SW480 (cell line): ENCODE measurements around the gene FABP2.
"Not testable (repeated sequence)": the region's sequence is repeated elsewhere in the genome, so short reads cannot be mapped to it uniquely, and the experiment has no call there.

Experiments used
- DNase-seq: peaks from one replicate; pipeline ENCODE4 v3.0.0-alpha.2; 2016; ENCODE audit warnings: low spot score

The FABP2 gene

DNA sequence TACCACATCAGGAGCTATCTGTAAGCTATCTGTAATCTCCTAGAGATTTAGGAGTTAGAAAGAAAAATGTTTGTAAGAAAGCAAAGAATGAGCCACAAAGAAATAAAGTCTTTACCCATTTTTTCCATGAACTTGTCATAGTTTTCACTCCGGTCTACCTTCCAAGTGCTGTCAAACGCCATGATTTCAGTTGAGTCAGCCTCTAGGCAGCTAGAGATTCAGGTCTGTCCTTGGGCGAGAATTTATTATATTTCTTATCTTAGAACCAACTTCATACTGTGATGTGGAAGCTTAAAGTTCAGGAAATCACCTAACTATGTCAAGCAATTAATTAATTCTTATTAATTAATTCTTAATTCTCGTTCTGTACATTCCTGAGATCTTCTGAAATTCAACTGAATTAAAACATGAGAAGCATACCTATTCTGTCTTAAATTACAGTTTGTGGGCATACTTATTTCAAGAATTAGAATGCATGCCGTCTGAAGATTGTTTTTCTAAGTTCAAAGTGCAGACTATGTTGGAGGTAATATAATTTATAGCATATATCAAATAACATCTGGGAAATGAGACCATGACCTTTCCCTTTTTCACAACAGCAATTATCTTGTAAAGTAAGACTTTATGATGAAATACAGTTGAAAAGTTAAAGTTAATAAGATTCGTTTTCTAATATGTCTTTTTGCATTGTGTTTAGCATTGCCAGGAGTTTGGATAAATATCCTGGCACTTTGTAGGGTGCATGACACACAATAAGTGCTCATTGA lies at the start of gene FABP2:
FABP2 (minus strand) TSS at position 218 of the 767 bp plus-strand sequence; CDS start at position 182, 36 bp downstream.
- no peak for DNase-seq

DNA sequence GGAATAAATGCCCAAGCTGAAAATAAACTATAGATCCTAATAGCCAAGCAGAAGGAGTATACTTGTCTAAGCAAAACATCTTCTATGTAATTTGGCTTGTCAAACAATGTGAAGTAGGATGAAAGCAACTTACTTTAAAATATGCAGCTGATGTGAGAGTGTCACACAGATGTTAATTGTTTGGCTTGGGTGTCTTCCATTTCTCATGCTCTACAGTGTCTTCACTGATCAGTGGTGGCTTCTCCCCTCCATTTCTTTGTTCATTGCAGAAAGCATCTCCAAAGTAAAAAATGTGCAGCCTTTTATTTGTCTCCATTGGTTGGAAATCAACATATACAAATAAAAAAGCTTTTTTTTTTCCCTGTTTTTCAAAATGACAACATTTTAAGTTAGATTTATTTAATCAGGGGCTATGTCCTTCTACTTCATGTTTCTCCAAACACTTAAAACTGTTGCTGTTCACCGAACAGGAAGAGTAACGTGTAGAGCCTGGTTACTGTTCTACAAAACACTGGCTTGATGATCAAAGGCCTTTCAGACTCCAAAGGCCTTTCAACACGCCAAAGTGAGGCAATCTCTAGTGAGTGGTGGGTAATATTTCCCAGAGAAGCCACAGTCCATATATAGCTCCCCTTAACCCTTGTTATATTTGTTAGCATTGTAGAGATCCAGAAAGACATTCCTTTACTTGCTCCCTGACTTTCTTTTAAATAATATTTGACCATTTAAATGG lies 49.2 kb upstream of the FABP2 start:
- not testable (repeated sequence) for DNase-seq

DNA sequence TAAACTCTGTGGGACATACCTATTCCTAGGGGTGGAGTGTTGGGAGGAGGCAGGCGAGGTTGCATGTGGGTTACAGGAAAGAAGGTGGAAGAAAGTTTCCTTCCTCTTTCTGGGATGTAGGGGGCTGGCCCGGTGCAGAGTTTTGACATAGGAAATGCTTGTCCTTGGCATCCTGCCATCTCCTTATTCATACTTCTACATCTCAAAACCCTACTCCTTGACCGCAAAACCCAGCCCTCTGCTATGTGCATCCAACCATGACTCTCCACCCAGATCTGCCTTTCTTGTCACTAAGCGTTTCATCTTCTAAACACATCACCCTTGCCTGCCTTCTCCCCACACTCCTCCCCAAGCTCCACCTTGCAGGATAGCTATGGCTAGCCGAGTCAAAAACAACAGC lies 48.5 kb upstream of the FABP2 start:
- peak; percentile 29 for DNase-seq

DNA sequence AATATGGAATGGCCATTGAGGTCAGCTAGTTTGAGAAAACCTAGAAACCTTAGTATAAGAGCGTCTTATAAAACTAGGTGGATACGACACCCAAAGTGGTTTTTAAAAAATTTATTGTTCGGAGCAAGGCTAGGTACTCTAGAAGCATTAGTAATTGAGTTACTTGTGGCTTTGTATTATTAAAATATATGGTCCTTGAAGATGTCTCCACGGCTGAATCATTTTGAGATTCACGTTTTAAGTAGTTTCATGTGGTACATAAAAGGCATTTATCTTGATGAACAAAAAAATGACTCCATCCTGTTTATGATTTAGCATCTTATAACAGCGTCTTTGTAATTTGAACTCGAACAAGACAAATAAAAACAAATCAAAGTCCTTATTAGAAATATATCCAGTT lies 44.9 kb upstream of the FABP2 start:
- not testable (repeated sequence) for DNase-seq

DNA sequence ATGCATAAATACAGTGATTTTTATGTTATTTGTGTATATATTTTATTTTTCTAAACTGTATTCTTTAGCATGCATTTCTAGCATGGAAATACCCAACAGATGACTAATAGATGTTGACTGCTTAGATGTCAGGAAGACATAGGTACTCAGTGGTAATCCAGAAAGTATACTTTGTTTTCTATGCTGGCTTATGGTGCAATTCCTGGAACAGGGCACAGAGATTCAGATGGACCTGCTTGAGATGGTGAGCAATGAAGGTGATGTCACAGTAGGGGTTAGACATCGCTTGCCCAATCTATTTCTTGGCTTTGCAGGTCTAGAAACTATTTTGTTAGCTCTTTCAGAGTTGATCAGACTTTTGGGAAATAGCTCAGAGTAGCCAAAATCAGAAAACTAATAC lies 42.3 kb upstream of the FABP2 start:
- DNase-seq, result not testable (repeated sequence)

DNA sequence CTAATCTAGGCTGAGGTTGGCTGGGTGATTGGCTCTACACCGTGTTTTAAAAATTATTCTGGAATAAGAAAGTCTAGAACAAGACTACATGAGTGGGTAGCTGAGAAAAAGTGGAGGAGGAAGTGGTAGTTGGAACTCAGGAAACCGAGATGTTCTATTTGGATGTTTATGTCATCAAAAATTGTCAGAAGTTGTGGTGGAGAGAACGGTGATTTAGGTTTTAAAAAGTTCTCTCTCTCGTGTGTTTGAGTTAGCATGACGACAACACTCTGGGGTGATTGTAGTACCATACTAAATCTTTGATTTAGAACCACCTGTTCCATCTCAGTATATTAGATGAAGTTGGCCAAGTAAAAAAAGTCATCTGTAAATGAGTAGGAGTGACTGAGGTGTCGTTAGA lies 41.4 kb upstream of the FABP2 start:
- DNase-seq, result not testable (repeated sequence)

DNA sequence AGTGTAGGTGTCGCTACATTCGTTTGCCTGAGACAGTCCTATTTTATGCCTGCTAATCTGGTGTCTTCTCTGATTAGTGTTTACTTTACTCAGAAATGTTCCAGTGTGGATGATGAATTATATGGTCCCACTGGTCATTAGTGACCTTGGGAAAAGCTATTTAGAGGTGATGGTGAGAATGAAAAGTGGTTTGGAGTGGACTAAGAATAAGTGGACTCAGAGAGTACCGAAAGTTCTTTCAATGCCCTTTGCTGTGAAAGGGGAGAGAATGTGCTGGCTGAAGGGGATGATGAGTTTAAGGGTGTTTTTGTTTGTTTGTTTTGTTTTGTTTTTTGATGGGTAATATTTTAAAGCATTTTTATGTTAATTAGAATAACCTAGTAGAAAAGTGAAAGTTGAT lies 40.5 kb upstream of the FABP2 start:
- not testable (repeated sequence) for DNase-seq

DNA sequence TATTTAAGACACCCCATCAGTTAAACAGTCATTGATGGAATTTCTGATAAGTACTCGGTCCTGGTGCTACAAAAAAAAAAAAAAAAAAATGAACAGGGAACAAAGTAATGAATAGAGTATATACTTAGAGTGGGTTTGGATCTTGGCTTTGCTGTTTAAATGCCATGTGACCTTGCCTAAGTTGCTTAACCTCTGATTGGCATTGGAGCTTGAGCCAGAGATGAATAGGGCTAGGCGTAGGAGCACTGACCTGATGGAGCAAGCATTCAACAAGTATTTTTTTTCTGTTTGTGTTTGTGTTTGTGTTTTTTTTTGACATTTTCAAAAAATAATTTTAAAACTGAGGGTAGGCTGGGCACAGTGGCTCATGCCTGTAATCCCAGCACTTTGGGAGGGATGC lies 37.9 kb upstream of the FABP2 start:
- DNase-seq, result not testable (repeated sequence)

DNA sequence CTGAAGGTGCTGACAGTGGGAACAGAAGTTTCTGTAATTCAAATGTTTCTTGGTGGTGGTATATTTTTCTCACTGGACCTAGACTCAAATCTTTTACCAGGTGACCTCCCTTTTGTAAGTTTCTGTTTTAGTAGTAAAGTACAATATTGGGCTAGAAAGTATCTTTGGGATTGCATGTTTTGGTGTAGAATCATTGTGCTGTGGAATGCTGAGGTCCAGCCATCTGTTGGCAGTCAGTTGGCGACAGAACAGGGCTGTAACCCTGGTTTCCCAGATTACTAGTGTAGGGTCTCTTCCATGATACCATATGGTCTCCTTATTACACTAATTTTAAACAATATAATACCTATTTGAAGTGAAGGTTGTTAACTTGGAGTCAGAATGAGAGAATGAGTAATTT lies 34.9 kb upstream of the FABP2 start:
- not testable (repeated sequence) for DNase-seq

DNA sequence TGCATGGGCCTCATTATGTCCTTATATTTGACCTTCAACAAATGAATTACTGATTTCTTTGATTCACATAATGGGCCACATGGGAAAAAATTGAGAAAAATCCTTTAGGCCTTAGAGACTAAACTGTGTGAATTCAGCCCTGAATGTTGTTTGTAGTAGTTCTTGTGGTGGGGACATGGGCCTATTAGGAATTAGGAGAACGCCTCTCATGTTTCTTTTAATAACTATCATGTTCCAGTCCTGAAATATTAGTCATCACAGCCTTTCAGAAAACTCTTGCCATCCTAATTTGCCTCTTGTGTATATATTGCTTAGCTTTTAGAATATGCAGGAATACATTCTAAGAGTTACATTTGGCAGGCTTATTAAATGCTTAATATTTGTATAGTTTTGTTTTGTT lies 34.1 kb upstream of the FABP2 start:
- DNase-seq, result not testable (repeated sequence)

DNA sequence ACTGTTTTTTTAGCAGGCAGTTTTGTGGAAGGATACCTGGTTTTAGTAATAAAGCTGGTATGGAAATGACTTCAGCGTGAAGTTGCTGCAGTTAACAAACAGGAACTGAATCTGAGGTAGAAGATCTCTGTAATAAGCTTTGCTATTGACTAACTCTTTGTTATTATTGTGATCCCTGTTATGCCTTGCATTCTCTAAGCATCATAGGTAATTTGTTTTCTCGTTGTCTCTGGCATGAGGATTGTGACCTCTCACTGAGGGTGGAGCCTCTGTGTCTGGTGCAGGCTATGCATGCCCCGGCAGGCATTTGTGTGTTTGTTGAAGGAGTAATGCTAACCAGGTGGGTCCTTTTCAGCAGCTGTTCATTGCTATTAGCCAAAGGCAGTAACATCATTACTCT lies 31.4 kb upstream of the FABP2 start:
- not testable (repeated sequence) for DNase-seq

DNA sequence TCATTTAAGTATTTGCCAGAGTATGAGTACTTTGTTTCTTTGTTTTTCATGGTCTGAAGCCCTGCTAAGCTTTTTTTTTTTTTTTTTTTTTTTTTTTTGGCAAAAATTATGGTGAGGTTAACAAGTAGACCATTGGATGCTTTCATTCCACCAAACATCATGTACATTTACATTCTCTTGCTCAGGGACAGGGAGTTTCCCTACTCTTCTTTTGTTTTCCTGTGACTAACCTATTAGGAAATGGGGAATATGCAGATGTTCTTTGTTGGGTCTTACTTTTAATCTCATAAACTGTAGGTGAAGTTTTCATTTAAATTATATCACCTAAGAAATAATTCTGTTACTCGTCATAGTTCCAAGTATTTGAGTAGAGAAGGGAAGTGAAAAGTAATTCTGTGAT lies 26.2 kb upstream of the FABP2 start:
- not testable (repeated sequence) for DNase-seq

DNA sequence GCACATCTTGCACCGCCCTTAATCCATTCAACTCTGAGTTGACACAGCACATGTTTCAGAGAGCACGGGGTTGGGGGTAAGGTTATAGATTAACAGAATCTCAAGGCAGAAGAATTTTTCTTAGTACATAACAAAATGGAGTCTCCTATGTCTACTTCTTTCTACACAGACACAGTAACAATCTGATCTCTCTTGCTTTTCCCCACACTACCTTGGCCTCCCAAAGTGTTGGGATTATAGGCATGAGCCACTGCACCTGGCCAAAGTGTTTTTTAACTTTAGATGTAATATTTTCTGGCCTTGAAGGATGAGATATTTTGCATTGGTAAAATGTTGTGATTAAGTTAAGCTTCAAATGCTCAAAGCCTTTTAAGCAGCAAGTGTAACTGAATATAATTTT lies 21.4 kb upstream of the FABP2 start:
- DNase-seq, result not testable (repeated sequence)

DNA sequence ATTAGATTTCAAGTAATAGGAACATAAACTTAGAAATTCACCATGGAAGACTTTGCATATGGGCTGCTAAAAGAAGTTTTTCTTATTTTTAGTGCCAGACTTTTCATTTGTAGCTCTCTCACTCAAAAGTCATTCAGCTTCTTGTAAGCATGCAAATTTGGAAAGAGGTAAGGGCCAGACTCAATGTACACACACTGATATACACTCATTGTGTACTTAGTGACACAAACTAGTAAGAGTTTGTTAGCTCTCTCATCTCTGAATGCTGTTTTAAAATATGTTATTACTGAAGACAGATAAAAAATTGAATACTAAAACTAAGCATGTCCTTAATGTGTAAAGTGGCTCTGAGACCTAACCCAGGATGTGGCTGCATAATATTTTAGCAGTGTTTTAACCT lies 18.0 kb upstream of the FABP2 start:
- DNase-seq, result not testable (repeated sequence)

DNA sequence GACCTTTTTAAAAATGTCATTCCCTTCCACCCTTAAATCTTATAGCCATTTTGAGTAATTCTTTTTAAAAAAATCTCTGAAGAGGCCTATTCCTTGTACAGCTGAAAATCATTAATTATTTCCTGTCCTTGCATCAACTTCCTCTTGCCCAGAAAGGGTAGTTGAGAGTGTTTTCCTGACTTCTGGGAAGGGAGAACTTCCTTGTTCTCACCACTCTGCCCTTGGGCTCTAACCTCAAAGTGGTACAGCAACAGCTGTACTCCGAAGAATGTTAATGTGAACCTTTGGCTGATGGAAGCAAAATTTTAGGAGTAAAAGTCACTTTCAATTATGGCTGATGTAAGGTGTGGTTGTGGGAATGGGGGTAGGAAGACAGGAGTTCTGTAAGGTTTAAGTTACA lies 15.1 kb upstream of the FABP2 start:
- DNase-seq, result no peak

DNA sequence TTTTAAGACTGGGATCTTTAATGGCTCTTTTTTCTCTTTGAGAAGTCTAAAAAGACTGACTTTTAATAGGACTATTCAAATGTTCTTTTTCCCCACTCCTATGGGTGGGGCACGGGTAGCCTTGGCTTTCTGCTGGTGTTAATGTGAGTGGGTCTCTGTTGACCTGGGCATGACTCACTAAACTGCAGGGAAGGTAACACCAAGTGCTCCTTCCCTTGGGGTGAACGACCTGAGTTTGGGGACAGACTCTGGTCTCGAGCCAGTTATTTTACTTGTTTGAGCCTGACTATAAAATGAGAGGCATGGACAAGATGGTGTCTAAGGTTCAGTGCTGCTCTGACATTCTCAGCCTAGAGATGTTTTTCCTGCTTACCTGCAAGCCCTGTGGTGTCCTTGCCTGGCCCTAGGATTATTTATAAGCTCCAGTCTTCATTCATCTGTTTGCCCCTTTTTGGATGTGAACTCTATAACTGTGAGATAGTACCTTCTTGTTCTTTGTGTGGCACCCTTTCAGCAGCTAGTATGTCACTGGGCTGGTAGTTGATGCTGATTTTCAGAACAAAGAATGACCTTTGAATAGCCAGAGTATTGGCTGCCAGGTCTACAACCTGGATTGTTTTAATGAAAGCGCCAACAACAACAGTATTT lies 14.5 kb upstream of the FABP2 start:
- not testable (repeated sequence) for DNase-seq

DNA sequence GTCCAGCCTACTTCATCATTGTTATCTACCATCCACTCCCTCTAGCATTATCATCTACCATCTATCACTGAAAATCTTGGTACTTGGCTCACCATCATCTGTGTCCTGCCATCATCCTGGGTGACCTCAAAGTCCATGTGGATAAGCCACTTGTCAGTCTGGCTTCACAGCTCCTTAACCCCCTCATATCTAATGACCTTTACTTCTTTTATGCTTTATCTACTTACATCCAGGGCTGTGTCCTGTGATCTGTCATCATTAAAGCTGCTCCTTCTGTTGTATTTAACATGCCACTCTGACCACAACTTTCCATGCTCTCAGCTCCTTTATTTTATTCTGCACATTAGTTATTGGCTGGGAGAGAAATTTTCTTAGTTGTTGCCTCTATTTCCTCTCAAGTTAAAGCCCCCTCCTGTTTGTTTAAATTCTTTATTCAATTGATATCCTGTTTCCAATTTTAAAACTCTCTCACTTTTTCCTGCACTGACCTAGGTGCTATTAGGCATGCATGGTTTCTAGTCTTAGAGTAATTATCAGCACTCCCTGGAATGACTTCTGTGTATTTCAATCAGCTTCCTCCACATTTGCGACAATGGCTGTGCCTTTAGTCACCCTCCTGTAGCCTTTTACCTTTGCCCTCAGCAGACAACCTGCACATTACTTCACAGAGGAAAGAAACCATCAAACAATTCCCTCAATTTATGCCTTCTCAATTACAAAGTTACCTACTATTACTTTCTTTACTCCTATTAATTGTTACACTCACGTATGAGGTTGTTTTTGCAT lies 8.1 kb upstream of the FABP2 start:
- DNase-seq, result no peak

DNA sequence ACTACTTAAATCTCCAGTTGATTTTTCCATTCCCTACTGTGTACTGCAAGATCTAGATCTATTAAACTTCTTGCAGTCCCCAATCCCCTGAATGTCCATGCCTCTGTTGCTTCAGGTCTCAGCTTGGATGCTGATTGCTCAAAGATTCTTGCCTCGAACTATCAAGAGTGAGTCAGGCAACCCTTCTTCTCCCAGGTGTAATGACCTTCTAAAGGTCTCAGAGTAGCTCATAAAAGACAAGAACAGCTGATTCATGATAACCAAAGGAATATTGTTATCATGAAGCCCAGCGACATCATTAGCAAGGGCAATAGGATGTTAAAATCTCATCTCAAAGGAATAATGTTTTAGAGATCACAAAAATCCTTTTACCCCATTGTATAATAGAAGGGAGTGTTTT lies 6.8 kb upstream of the FABP2 start:
- no peak for DNase-seq

DNA sequence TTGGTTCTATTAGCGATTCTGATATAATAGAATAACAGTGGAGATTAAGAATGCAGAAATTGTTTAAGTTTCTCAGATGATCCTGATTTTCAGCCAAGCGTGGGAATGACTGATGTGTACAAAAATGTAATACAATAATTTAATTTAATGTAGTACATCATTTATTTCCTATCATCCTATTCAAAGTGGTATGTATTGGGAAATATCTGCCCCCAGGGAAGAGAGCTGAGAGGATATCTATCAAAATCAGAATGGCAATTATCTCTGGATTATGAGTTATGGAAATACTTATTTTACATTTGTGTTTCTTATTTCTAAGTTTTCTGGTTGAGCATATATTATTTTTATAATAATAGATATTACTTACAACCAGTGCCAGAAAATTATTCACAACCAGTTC lies 3.9 kb downstream of the FABP2 start:
- no peak for DNase-seq

DNA sequence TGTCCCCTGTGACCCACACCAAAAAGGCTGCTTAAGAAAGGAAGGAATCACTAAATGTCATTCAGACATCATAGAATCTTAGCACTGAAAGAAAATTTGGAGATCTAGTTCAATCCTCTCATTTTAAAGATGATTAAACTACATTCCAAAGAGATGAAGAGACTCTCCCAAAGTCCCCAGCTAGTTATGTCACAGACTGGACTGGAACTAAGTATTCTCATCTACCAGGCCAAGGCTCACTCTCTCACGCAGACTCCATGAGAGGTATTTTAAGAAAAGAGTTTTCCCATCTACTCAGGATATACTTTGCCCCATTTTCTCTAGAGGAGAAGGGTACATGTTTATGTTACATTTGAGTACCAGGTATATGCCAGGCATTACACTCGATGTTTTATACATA lies 6.9 kb downstream of the FABP2 start:
- no peak for DNase-seq

DNA sequence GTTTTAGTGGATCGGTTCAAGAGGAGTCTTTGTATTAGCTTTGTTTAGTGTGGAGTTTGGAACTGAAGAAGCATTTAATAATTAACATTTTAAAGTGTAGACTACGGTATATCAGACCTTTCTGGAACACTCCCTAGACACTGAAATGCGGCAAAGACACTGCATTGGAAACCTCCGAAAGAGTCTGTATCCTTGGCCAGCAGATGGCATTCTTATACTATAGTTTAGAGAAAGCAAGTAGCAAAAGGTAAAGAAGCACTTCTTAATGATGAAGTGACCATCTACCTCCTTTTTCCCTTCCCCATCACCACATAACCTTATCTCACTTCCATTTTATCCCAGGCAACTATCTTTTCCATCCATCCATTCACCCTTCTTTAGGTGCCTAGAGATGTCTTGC lies 7.6 kb downstream of the FABP2 start:
- DNase-seq, result peak; percentile 51

DNA sequence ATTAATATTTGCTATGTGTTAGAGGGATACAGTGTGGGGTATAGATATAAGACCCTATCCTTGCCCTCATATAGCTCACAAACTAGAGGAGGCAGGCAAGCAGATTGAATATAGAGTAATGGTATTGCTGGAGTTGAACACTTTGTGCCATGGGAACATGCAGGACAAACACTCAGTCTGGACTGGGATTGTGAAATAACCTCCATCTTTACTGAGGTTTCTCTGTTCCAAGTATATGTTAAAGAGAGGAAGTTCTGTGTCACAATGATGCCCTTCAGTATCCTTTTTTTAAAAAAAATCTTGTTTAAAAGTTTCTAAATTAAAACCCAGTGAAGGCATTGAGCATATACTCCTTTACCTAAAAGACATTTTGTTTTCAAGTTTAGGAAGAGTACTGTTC lies 8.7 kb downstream of the FABP2 start:
- no peak for DNase-seq
